Astrocyte (in vitro differentiated cells and primary cell): ENCODE results near the gene PLEKHG2. TPM values are rescaled to one million over a fixed set of nuclear protein-coding genes. Genes with fewer than 3 reads are reported as not detected.
"Not testable (repeated sequence)": the region's sequence is repeated elsewhere in the genome, so short reads cannot be mapped to it uniquely, and the experiment has no call there.

ENCODE experiments used
- DNase-seq: peaks from one replicate; pipeline ENCODE4 v3.0.0-alpha.2; 2010; ENCODE audit warnings: low read depth
- FAIRE-seq: peaks from 2 replicates; lab custom pipeline; 2011; peaks lifted over from hg19 to GRCh38; lab: Jason Lieb, UNC
- H2AFZ ChIP-seq: 2 replicates; pipeline ENCODE4 v1.6.0; 2012; ENCODE audit warnings: low read depth, low read length, inconsistent platforms
- H3K27ac ChIP-seq: 2 replicates; pipeline ENCODE4 v1.5.1; 2011; ENCODE audit warnings: low read depth, low read length, inconsistent platforms
- H3K27me3 ChIP-seq: 2 replicates; pipeline ENCODE4 v1.6.0; 2011; ENCODE audit warnings: low read length, inconsistent platforms; ENCODE audit not compliant: insufficient read depth
- H3K36me3 ChIP-seq: 2 replicates; pipeline ENCODE4 v1.5.1; 2011; ENCODE audit warnings: low read length, inconsistent platforms; ENCODE audit not compliant: insufficient read depth
- H3K4me1 ChIP-seq: 2 replicates; pipeline ENCODE4 v1.5.1; 2011; ENCODE audit warnings: low read length, inconsistent platforms; ENCODE audit not compliant: insufficient read depth
- H3K4me2 ChIP-seq: 2 replicates; pipeline ENCODE4 v1.6.0; 2012; ENCODE audit warnings: low read length, inconsistent platforms
- H3K4me3 ChIP-seq: 2 replicates; pipeline ENCODE4 v1.5.1; 2011; ENCODE audit warnings: low read depth, mild to moderate bottlenecking, low read length, inconsistent platforms; ENCODE audit not compliant: insufficient read depth
- H3K79me2 ChIP-seq: 2 replicates; pipeline ENCODE4 v1.6.0; 2012; ENCODE audit warnings: mild to moderate bottlenecking, low read length, inconsistent platforms; ENCODE audit not compliant: insufficient read depth
- H3K9ac ChIP-seq: 2 replicates; pipeline ENCODE4 v1.6.0; 2012; ENCODE audit warnings: mild to moderate bottlenecking, low read length, inconsistent platforms
- H3K9me3 ChIP-seq: 2 replicates; pipeline ENCODE4 v1.5.1; 2012; ENCODE audit warnings: low read depth, mild to moderate bottlenecking, low read length, inconsistent platforms; ENCODE audit not compliant: insufficient read depth
- H4K20me1 ChIP-seq: 2 replicates; pipeline ENCODE4 v1.6.0; 2012; ENCODE audit warnings: low read length, inconsistent platforms; ENCODE audit not compliant: insufficient read depth
- H3K27ac Mint-ChIP-seq: one replicate; pipeline ENCODE4 v1.8.0; 2021; ENCODE audit warnings: mild to moderate bottlenecking, mixed read lengths; ENCODE audit not compliant: unreplicated experiment
- H3K27me3 Mint-ChIP-seq: one replicate; pipeline ENCODE4 v1.8.0; 2021; ENCODE audit warnings: low read depth, mixed read lengths; ENCODE audit not compliant: unreplicated experiment
- H3K36me3 Mint-ChIP-seq: one replicate; pipeline ENCODE4 v1.8.0; 2021; ENCODE audit warnings: low read depth, mixed read lengths; ENCODE audit not compliant: unreplicated experiment
- H3K4me1 Mint-ChIP-seq: one replicate; pipeline ENCODE4 v1.8.0; 2021; ENCODE audit warnings: low read depth, mixed read lengths; ENCODE audit not compliant: unreplicated experiment
- H3K4me3 Mint-ChIP-seq: one replicate; pipeline ENCODE4 v1.8.0; 2021; ENCODE audit warnings: mild to moderate bottlenecking, moderate library complexity, mixed read lengths; ENCODE audit not compliant: unreplicated experiment
- H3K9me3 Mint-ChIP-seq: one replicate; pipeline ENCODE4 v1.8.0; 2021; ENCODE audit warnings: mild to moderate bottlenecking, mixed read lengths; ENCODE audit not compliant: unreplicated experiment
- EZH2 ChIP-seq: IDR thresholded peaks from 2 replicates; pipeline ENCODE4 v1.6.1; 2012; ENCODE audit warnings: mild to moderate bottlenecking, low read length, inconsistent platforms; ENCODE audit not compliant: insufficient read depth
- total RNA-seq: library from RNA; stranded (reverse); gene quantifications from 2 replicates; pipeline ENCODE4 v1.2.1, GENCODE V29; 2021
- TF ChIP-seq, protein P1 (sequence below): IDR thresholded peaks from 2 replicates; pipeline ENCODE4 v1.5.1; 2011; ENCODE audit warnings: low read depth, mild to moderate bottlenecking, inconsistent platforms, low read length, moderate library complexity; ENCODE audit not compliant: insufficient read depth

The PLEKHG2 gene
- total RNA-seq, 1 donor from 2014 or later, result 102 TPM

DNA sequence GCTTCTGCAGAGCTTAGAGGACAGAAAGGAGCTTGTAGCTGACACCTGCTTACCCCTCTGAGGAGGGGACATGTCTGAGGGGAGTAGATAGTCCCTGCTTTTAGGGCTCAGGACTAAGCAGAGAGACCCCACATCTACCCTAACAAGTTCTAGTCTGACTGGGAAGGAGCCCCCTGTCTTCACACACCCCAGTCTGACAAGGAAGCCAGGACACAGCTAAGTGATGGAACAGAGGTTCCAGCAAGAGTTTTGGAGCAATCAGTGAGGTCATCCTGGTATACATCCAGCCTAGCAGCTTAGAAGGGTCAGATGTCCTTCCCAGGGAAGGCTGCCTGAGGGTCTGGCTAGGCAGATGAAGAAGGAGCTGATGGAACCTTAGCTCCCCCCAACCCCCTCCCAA lies 36.5 kb upstream of the PLEKHG2 start:
- no peak for FAIRE-seq
- Mint-ChIP-seq H3K27me3 (no peaks in the 10 kb centered on the region), H3K4me3 (no peak overlapping the region), H3K27ac (no peak overlapping the region), H3K36me3 (peaks cover 41% of the 10 kb centered on the region), H3K4me1 (peaks cover 3% of the 10 kb centered on the region), H3K9me3 (no peaks in the 10 kb centered on the region)
- Histone ChIP-seq H4K20me1 (peaks cover 16% of the 10 kb centered on the region), H3K9me3 (no peaks in the 10 kb centered on the region), H3K36me3 (peaks cover 41% of the 10 kb centered on the region), H3K4me3 (no peak overlapping the region), H3K79me2 (peaks cover 5% of the 10 kb centered on the region), H3K4me1 (peaks cover 15% of the 10 kb centered on the region), H2AFZ (no peak overlapping the region), H3K9ac (no peak overlapping the region), H3K27ac (no peak overlapping the region), H3K27me3 (no peaks in the 10 kb centered on the region), H3K4me2 (no peak overlapping the region)
- TF ChIP-seq, protein P1, sequence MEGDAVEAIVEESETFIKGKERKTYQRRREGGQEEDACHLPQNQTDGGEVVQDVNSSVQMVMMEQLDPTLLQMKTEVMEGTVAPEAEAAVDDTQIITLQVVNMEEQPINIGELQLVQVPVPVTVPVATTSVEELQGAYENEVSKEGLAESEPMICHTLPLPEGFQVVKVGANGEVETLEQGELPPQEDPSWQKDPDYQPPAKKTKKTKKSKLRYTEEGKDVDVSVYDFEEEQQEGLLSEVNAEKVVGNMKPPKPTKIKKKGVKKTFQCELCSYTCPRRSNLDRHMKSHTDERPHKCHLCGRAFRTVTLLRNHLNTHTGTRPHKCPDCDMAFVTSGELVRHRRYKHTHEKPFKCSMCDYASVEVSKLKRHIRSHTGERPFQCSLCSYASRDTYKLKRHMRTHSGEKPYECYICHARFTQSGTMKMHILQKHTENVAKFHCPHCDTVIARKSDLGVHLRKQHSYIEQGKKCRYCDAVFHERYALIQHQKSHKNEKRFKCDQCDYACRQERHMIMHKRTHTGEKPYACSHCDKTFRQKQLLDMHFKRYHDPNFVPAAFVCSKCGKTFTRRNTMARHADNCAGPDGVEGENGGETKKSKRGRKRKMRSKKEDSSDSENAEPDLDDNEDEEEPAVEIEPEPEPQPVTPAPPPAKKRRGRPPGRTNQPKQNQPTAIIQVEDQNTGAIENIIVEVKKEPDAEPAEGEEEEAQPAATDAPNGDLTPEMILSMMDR, result no peak
- no peak for TF ChIP-seq EZH2
- no peak for DNase-seq

DNA sequence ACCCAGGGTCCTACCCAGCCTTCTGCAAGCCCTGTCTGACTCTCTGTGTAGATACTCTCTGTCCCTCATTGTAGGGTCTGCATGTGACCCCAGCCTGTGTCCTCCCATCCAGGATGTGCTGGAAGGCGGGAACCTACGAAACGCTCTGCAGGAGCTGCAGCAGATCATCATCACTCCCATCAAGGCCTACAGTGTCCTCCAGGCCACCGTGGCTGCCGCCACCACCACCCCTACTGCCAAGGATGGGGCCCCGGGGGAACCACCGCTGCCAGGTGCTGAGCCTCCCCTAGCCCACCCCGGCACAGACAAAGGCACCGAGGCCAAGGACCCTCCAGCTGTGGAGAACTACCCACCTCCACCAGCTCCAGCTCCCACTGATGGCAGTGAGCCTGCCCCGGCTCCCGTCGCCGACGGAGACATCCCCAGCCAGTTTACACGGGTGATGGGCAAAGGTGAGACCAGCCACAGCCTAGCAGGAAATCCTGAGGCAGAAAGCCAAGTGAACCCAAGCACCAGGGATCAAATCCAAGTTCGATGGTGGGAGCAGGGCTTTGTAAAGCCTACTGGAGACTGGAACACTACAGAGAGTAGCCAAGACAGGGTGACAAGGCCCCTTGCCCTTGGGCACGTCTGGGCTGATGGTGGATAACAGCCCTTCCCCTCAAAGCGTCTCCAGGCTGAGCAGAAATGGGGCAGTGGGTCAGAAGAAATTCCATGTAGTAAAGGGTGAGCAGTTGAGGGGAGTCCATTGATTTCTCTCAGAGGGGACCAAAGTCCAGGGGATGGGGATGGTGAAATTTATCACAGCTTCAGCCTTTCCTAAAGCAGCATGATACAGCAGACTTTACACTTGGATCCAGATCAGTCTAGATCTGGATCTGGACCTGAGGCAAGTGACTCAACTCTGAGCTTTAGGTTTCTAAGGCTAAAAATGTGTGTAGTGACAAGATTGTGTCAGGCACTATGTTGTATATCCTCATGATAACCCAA lies 34.8 kb upstream of the PLEKHG2 start:
- H3K4me2 ChIP-seq, result no peak overlapping the region
- no peak for FAIRE-seq
- Mint-ChIP-seq H3K9me3 (no peaks in the 10 kb centered on the region), H3K4me1 (peaks cover 11% of the 10 kb centered on the region), H3K27me3 (no peaks in the 10 kb centered on the region), H3K4me3 (no peak overlapping the region), H3K36me3 (peaks cover 40% of the 10 kb centered on the region), H3K27ac (no peak overlapping the region)
- DNase-seq, result no peak
- H3K4me1 ChIP-seq, result peaks cover 6% of the 10 kb centered on the region
- H3K9me3 ChIP-seq, result no peaks in the 10 kb centered on the region
- H3K27me3 ChIP-seq, result no peaks in the 10 kb centered on the region
- H3K9ac ChIP-seq, result no peak overlapping the region
- H4K20me1 ChIP-seq, result peaks cover 16% of the 10 kb centered on the region
- H2AFZ ChIP-seq, result no peak overlapping the region
- H3K4me3 ChIP-seq, result no peak overlapping the region
- no peak overlapping the region for H3K27ac ChIP-seq
- peaks cover 5% of the 10 kb centered on the region for H3K79me2 ChIP-seq
- peaks cover 49% of the 10 kb centered on the region for H3K36me3 ChIP-seq
- no peak for TF ChIP-seq EZH2
- TF ChIP-seq, protein P1, result no peak

DNA sequence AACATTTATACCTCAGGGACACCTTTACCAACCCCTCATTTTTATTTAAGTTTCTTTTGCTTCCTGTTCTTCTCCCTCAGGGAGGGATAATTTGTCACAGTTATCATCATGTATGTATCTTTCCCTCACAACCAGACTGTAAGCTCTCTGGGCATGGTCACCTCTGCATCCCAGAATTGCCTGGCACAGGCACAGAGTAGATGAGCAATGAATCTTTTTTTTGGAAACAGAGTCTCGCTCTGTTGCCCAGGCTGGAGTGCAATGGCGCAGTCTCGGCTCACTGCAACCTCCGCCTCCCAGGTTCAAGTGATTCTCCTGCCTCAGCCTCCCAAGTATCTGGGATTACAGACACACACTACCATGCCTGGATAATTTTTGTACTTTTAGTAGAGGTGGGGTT lies 33.1 kb upstream of the PLEKHG2 start:
- H3K36me3 ChIP-seq, result peaks cover 46% of the 10 kb centered on the region
- not testable (repeated sequence) for H3K79me2 ChIP-seq, H2AFZ ChIP-seq, H3K4me3 ChIP-seq, H3K27me3 ChIP-seq, FAIRE-seq, H3K4me3 Mint-ChIP-seq, H3K9me3 Mint-ChIP-seq, H3K27ac Mint-ChIP-seq, H3K27me3 Mint-ChIP-seq, H3K9me3 ChIP-seq, H3K4me2 ChIP-seq, H3K27ac ChIP-seq, H3K9ac ChIP-seq, H3K4me1 ChIP-seq, DNase-seq
- H4K20me1 ChIP-seq, result peaks cover 16% of the 10 kb centered on the region
- H3K4me1 Mint-ChIP-seq, result peaks cover 11% of the 10 kb centered on the region
- peaks cover 35% of the 10 kb centered on the region for H3K36me3 Mint-ChIP-seq
